Cardiac fibroblast (primary cell): ENCODE measurements around the gene G6PC1.
"Not testable (repeated sequence)": the region's sequence is repeated elsewhere in the genome, so short reads cannot be mapped to it uniquely, and the experiment has no call there.

ENCODE experiments used
- DNase-seq, 2 donors: peaks; one replicate each; pipeline versions ENCODE4 v3.0.0 to v3.0.0-alpha.2; 2010; ENCODE audit warnings: low read depth in 2 of 2
- H3K4me3 ChIP-seq, 2 donors: replicated peaks in 1 of 2; 1 replicate in 1 of 2; 2 replicates in 1 of 2; pipeline ENCODE4 v1.5.1; 2011; ENCODE audit warnings: low read depth in 2 of 2, low read length in 2 of 2, mild to moderate bottlenecking in 2 of 2, moderate library complexity in 1 of 2
- TF ChIP-seq, protein P1 (sequence below): IDR thresholded peaks from one replicate; pipeline ENCODE4 v1.5.1; 2011; ENCODE audit warnings: low read depth, mild to moderate bottlenecking, low read length, inconsistent platforms

G6PC1 gene

DNA sequence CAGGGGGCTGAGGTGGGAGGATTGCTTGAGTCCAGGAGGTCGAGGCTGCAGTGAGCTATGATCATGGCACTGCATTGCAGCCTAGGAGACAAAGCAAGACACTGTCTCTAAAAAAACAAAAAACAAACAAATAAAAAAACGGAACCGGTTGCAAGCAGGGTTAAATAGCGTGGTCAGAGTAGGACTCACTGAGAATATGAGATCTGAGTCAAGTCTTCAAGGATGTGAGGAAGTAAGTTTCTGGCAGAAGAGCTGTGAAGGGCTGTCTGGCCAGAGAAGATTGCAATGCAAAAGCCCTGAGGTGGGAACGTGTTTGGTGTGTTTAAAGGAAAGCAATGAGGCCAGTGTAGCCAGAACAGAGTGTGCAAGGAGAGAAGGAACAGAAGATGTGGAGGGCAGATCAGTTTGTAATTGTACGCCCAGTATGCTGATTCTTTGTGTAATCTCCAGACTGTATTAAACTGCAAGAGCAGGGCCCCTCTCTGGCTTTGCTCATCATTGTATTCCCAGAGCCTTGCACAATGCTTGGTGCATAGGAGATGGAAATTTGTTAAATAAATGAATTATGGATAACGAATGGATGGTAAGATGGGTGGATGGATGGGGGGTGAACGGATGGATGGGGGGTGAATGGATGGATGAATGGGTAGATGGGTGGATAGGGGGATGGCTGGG, 6.3 kb downstream of the G6PC1 start:
- TF ChIP-seq, protein P1, sequence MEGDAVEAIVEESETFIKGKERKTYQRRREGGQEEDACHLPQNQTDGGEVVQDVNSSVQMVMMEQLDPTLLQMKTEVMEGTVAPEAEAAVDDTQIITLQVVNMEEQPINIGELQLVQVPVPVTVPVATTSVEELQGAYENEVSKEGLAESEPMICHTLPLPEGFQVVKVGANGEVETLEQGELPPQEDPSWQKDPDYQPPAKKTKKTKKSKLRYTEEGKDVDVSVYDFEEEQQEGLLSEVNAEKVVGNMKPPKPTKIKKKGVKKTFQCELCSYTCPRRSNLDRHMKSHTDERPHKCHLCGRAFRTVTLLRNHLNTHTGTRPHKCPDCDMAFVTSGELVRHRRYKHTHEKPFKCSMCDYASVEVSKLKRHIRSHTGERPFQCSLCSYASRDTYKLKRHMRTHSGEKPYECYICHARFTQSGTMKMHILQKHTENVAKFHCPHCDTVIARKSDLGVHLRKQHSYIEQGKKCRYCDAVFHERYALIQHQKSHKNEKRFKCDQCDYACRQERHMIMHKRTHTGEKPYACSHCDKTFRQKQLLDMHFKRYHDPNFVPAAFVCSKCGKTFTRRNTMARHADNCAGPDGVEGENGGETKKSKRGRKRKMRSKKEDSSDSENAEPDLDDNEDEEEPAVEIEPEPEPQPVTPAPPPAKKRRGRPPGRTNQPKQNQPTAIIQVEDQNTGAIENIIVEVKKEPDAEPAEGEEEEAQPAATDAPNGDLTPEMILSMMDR: no peak
- H3K4me3 ChIP-seq: no peak overlapping the region
- no peak for DNase-seq

GRCh38 chr17:42908872-42909700, 8.5 kb downstream of the G6PC1 start:
- no peak overlapping the region for H3K4me3 ChIP-seq
- TF ChIP-seq, protein P1: no peak
- DNase-seq: no peak

DNA sequence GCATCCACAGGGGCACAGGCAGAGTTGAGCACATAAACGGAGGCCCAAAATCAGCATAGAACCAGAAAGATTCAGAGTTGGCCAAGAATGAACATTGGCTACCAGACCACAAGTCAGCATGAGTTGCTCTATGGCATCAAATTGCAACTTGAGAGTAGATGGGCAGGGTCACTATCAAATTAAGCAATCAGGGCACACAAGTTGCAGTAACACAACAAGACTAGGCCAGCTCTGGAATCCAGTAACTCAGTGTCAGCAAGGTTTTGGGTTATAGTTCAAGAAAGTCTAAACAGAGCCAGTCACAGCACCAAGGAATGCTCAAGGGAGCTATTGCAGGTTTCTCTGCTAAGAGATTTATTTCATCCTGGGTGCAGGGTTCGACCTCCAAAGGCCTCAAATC, 12.9 kb downstream of the G6PC1 start:
- H3K4me3 ChIP-seq: no peak overlapping the region
- TF ChIP-seq, protein P1: no peak
- no peak for DNase-seq

DNA sequence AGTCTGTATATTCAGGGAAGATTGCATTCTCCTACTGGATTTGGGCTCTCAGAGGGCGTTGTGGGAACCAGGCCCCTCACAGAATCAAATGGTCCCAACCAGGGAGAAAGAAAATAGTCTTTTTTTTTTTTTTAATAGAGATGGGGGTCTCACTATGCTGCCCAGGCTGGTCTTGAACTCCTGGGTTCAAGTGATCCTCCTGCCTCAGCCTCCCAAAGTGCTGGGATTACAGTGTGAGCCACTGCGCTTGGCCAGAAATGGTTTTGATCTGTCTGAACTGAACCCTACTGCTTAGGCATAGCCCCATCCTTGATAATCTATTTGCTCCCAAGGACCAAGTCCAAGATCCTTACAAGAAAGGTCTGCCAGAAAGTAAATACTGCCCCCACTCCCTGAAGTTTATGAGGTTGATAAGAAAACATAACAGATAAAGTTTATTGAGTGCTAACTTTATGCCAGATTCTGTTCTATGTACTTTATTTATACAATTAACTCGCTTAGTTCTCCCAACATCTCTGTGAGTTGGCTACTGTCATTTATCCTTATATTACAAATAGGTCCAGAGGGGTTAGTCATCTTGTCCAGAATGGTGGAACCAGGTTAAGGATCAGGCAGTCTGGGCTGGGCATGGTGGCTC, 13.5 kb downstream of the G6PC1 start:
- TF ChIP-seq, protein P1: no peak
- no peak for DNase-seq
- H3K4me3 ChIP-seq: no peak overlapping the region

- DNase-seq, H3K4me3 ChIP-seq: not testable (repeated sequence)
Measured at GRCh38 chr17:42915288-42915687, 14.7 kb downstream of the G6PC1 start.

DNA sequence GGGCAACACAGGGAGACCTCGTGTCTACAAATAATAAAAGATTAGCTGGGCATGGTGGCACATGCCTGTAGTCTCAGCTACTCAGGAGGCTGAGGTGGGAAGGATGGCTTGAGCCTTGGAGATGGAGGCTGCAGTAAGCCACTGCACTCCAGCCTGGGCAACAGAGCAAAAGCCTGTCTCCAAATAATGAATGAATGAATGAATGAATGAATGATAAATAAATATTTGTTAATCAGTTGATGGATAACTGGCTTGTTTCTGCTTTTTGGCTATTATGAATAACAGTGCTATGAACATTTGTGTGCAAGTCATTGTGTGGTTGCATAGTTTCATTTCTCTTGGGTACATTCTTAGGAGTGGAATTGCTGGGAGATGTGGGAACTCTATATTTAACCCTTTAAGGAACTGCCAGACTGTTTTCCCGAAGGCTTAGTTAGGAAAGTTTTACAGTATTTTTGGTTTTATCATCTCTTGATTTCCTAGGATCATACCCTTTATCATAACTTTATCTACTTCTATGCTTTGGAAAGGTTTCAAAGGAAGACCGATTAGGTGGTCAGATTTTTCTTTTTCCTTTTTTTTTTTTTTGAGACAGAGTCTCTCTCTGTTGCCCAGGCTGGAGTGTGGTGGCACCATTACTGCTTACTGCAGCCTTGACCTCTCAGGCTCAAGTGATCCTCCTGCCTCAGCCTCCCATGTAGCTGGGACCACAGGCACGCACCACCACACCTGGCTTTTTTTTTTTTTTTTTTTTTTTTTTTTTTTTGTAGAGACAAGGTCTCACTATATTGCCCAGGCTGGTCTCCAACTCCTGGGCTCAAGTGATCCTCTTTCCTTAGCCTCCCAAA, 16.0 kb downstream of the G6PC1 start:
- H3K4me3 ChIP-seq, DNase-seq: not testable (repeated sequence)

DNA sequence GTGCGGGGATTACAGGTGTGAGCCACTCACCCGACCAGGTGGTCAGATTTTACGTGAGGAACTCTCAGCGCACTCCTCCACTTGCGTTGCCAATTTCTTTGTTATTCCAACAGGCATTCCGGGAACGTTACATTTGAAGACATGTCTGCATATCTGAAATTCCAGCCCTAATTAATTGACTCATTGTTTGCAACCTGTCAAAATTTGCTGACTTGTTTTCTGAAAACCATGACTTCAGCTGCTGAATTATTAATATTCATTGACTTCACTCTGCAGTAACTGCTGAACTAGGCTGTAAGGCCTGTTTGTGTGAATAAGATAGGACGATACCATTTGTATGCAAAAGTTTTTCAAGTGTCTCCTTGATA, 16.6 kb downstream of the G6PC1 start:
- TF ChIP-seq, protein P1: no peak
- no peak overlapping the region for H3K4me3 ChIP-seq
- DNase-seq: no peak
